Loucy (cell line): ENCODE measurements around the gene MUC12.
A peak's percentile ranks its signal among the peaks of the same experiment; 100 is the strongest.

Source experiments
- H2AFZ ChIP-seq: fragments of 200-600 bp; sonication (generic); 2 replicates; pipeline ENCODE4 v1.6.0; 2016; ENCODE audit warnings: antibody characterized with exemption, mild to moderate bottlenecking, low read length, moderate library complexity
- H3F3A ChIP-seq: fragments of 200-600 bp; 2 replicates; pipeline ENCODE4 v1.6.0; 2016; ENCODE audit warnings: antibody characterized with exemption, low read depth, mild to moderate bottlenecking
- H3K27me3 ChIP-seq: fragments of 200-600 bp; sonication (generic); 2 replicates; pipeline ENCODE4 v1.6.1; 2014; ENCODE audit warnings: low read length, mild to moderate bottlenecking; ENCODE audit not compliant: insufficient read depth, poor library complexity, severe bottlenecking
- H3K36me3 ChIP-seq: fragments of 200-600 bp; sonication (generic); 2 replicates; pipeline ENCODE4 v1.6.1; 2016; ENCODE audit warnings: low read length; ENCODE audit not compliant: insufficient read depth
- H3K4me1 ChIP-seq: fragments of 200-600 bp; sonication (generic); 2 replicates; pipeline ENCODE4 v1.5.1; 2014; ENCODE audit warnings: low read length, mild to moderate bottlenecking; ENCODE audit not compliant: insufficient read depth, poor library complexity, severe bottlenecking
- H3K4me2 ChIP-seq: fragments of 200-600 bp; sonication (generic); 2 replicates; pipeline ENCODE4 v1.6.0; 2014; ENCODE audit warnings: antibody characterized with exemption, low read length, low read depth, mild to moderate bottlenecking; ENCODE audit not compliant: poor library complexity, severe bottlenecking
- H3K4me3 ChIP-seq: fragments of 200-600 bp; sonication (generic); 2 replicates; pipeline ENCODE4 v1.5.1; 2014; ENCODE audit warnings: low read length, mild to moderate bottlenecking, mixed read lengths; ENCODE audit not compliant: poor library complexity, severe bottlenecking
- H3K79me2 ChIP-seq: fragments of 200-600 bp; sonication (generic); 2 replicates; pipeline ENCODE4 v1.6.1; 2014; ENCODE audit warnings: low read length; ENCODE audit not compliant: insufficient read depth
- H3K9ac ChIP-seq: fragments of 200-600 bp; sonication (generic); 2 replicates; pipeline ENCODE4 v1.6.0; 2014; ENCODE audit warnings: mild to moderate bottlenecking, low read depth, low read length, moderate library complexity; ENCODE audit not compliant: poor library complexity, severe bottlenecking
- H3K9me2 ChIP-seq: fragments of 200-600 bp; sonication (generic); replicated peaks from 2 replicates; pipeline ENCODE4 v1.6.1; 2016; ENCODE audit warnings: low read depth, low read length, mixed read lengths
- H3K9me3 ChIP-seq: fragments of 200-600 bp; sonication (generic); 2 replicates; pipeline ENCODE4 v1.6.1; 2014; ENCODE audit warnings: mild to moderate bottlenecking, antibody characterized with exemption, low read length, low read depth; ENCODE audit not compliant: insufficient read depth
- H4K20me1 ChIP-seq: fragments of 200-600 bp; sonication (generic); 2 replicates; pipeline ENCODE4 v1.6.0; 2014; ENCODE audit warnings: antibody characterized with exemption, low read length, mild to moderate bottlenecking; ENCODE audit not compliant: insufficient read depth, poor library complexity, severe bottlenecking
- CTCF ChIP-seq: fragments of 200-600 bp; sonication (generic); conservative IDR thresholded peaks from 2 replicates; pipeline ENCODE4 v1.5.1; 2014; ENCODE audit warnings: mild to moderate bottlenecking, antibody characterized with exemption, low read length
- EZH2phosphoT487 ChIP-seq: fragments of 200-600 bp; IDR thresholded peaks from 2 replicates; pipeline ENCODE4 v1.6.1; 2018; ENCODE audit warnings: antibody characterized with exemption, mild to moderate bottlenecking, moderate library complexity, borderline replicate concordance

MUC12 gene

GRCh38 chr7:100965723-100966541 is 3.4 kb upstream of the MUC12 start:
- H3K4me1 ChIP-seq: peaks cover 4% of the 10 kb centered on the region
- H3K4me3 ChIP-seq: peak overlapping the region; percentile 69
- H3K9me3 ChIP-seq: no peaks in the 10 kb centered on the region
- TF ChIP-seq EZH2phosphoT487: no peak
- TF ChIP-seq CTCF: peak; percentile 72
- no peaks in the 10 kb centered on the region for H3F3A ChIP-seq
- H2AFZ ChIP-seq: peak overlapping the region; percentile 76
- no peaks in the 10 kb centered on the region for H4K20me1 ChIP-seq
- no peaks in the 10 kb centered on the region for H3K36me3 ChIP-seq
- H3K9me2 ChIP-seq: no peaks in the 10 kb centered on the region
- no peaks in the 10 kb centered on the region for H3K79me2 ChIP-seq
- no peak overlapping the region for H3K9ac ChIP-seq
- H3K4me2 ChIP-seq: peak overlapping the region; percentile 67
- no peaks in the 10 kb centered on the region for H3K27me3 ChIP-seq

- Histone ChIP-seq H3K79me2 (no peaks in the 10 kb centered on the region), H3K4me2 (peak overlapping the region; percentile 67), H3K4me1 (peaks cover 4% of the 10 kb centered on the region), H3K36me3 (no peaks in the 10 kb centered on the region), H3K9ac (no peak overlapping the region), H3K27me3 (no peaks in the 10 kb centered on the region), H3K9me3 (no peaks in the 10 kb centered on the region), H3K4me3 (peak overlapping the region; percentile 69), H3K9me2 (no peaks in the 10 kb centered on the region), H2AFZ (0 out of 2 replicates have a peak overlapping the region, but pooled peaks have one; percentile 8), H3F3A (no peaks in the 10 kb centered on the region), H4K20me1 (no peaks in the 10 kb centered on the region)
- TF ChIP-seq CTCF: no peak
- TF ChIP-seq EZH2phosphoT487: no peak
Measured at GRCh38 chr7:100966542-100967291, 2.6 kb upstream of the MUC12 start.

- H3K27me3 ChIP-seq: no peaks in the 10 kb centered on the region
- H3K79me2 ChIP-seq: no peaks in the 10 kb centered on the region
- H4K20me1 ChIP-seq: no peaks in the 10 kb centered on the region
- no peak overlapping the region for H2AFZ ChIP-seq
- peaks cover 4% of the 10 kb centered on the region for H3K4me1 ChIP-seq
- no peaks in the 10 kb centered on the region for H3F3A ChIP-seq
- no peak for TF ChIP-seq EZH2phosphoT487
- TF ChIP-seq CTCF: no peak
- H3K9ac ChIP-seq: no peak overlapping the region
- H3K9me3 ChIP-seq: no peaks in the 10 kb centered on the region
- no peak overlapping the region for H3K4me2 ChIP-seq
- no peaks in the 10 kb centered on the region for H3K9me2 ChIP-seq
- no peak overlapping the region for H3K4me3 ChIP-seq
- no peaks in the 10 kb centered on the region for H3K36me3 ChIP-seq
Measured at GRCh38 chr7:100967292-100967863, 2.0 kb upstream of the MUC12 start.
